NCI-H748 (cell line): ENCODE measurements around the gene BIK.
"Not testable (repeated sequence)": the region's sequence is repeated elsewhere in the genome, so short reads cannot be mapped to it uniquely, and the experiment has no call there.

Source experiments
- DNase-seq: peaks from one replicate; lab custom pipeline; 2025; ENCODE audit not compliant: unreplicated experiment; lab: John Stamatoyannopoulos, UW

Gene BIK

DNA sequence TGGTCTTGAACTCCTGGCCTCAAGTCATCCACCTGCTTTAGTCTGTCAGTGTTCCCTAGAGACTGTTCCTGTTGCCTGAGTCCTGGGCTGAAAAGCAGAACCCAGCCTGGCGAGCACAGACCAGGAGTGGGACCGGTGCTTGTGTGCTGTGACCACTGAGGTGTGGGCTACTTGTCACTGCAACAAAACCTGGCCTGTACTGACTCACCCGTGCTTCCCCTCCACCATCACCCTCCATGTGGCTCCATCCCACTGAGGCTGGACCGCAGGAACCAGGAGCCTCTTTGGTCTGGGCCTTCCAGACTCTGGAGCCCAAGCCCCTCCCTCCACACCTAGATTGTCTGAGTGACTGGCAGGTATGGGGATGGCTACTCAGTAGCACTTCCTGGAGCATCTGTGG is 24.0 kb downstream of the BIK start:
- DNase-seq = no peak

DNA sequence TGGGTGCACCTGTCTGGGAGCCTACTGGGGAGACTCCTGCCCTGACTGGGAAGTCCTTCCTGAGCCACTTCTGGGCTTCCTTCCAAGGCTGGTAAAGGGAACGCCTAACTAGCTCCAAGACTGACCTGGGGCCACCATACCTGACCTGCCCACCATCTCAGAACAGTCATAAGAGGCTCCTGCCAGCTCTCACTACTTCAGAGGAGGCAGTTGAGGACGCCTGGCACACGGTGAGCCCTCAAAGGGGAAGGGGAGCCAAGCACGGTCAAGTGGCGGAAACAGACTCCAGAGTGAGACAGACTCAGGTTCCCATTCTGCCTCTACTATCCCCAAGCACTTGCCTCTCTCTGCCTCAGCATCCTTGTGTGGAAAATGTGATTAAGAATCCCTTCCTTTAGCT is 25.0 kb downstream of the BIK start:
- DNase-seq = no peak

DNA sequence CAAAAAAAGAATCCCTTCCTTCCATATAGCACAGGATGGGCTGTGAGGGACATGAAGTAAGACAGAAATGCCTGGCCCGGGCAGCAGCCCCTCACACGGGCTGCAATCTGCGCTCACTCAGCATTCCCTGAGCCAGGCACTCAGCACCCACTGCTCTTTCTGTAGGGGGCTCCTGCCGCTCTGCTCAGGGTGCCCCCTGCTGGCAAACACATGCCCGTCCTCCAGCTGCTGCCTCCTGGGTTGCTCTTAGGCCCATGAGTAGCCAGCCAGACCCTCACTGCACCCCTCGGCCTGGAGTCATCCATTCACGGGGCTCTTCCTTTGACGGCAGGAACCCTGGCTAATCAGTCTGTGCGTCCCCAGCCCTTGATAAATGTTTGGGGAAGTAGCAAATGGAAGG is 25.7 kb downstream of the BIK start:
- peak; percentile 22 for DNase-seq

DNA sequence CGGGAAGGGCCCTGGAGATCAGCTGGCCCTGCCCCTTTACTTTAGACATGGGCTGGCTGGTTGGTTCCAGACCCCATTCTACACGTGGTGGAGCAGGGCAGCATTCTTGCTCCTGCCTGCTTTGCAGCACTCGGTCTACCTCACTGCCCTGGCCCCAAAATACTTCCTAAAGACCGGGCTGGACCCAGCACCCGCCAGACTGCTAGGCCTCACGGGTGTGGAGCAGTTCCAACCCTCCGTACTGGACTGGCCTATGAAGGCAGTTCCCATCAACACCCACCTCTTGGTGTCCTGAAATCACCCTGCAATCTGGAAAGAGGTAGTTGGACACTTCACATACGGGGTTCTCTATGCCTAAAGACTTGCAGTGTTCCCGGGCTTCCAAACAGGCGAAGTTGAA is 26.3 kb downstream of the BIK start:
- DNase-seq = no peak

DNA sequence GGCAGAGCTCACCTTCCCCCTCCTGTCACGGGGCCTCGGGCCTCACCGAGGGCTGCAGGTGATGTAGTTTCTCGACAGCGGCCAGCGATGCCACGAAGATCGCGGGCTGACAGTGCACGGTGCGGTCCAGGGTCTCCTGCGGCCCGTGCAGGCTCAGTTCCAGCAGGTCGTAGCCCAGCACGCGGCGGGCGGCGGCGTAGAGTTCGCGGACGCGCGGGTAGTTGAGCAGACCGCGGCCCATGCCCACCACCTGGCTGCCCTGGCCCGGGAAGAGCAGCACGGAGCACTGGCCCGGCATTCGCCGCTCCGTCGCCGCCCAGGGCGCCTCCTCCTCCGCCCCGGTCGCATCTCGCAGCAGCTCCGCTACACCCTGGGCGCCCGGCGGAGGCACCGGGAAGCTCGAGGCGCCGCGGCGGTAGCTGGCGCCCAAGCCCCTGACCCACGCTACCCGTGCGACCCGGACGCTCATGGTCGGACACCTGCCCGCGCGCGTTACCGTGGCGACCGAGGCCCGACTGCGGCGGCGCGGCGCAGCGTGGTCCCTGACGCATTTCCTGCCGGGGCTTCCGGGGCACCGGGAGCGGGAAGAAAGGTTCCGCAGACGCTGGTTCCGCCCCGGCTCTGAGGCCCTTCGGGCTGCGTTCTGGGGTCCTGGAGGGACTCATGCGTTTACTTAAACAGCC is 32.5 kb downstream of the BIK start, which contains the start of gene MCAT:
Gene MCAT (minus strand): TSS at position 519 of the 683 bp plus-strand sequence. CDS start 50 bp downstream, at position 469.
- DNase-seq = peak; percentile 91

DNA sequence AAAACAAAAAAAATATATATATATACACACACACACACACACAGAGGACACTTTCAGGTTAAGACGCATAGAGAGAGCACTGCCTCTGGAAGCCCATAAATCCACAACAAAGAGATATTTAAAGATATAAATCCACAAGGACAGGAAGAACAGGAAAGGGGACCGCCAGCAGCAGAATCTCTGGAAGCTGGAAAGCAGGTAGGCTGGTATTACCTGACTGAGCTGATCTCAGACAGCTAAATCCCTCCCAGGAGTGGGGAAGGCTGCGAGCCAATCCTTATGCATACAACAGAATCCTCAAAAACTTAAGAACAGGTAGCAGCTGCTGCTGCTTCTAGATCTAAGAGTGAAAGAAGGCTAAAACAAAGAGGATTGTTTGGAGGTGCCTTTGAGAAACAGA is 34.4 kb downstream of the BIK start:
- no peak for DNase-seq

DNA sequence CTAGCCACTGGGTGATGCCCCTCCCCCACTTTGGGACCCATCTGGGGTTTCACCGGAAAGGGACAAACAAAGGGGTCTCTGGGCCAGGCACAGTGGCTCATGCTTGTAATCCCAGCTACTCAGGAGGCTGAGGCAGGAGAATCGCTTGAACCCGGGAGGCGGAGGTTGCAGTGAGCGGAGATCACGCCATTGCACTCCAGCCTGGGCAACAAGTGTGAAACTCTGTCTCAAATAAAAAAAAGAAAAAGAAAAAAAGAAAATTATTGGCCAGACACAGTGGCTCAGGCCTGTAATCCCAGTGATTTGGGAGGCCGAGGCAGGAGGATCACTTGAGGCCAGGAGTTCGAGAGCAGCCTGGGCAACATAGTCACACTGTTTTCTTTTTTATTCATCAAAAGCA is 34.8 kb downstream of the BIK start:
- not testable (repeated sequence) for DNase-seq

DNA sequence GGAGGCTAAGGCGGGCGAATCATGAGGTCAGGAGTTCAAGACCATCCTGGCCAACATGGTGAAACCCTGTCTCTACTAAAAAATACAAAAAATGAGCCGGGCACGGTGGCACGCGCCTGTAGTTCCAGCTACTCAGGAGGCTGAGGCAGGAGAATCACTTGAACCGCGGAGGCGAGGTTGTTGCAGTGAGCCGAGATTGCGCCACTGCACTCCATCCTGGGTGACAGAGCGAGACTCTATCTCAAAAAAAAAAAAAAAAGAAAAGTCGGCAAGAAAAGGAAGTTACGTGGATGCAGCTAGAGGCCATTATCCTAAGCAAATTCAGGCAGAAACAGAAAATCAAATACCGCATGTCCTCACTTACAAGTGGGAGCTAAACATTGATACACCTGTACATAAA is 35.8 kb downstream of the BIK start:
- DNase-seq = not testable (repeated sequence)

DNA sequence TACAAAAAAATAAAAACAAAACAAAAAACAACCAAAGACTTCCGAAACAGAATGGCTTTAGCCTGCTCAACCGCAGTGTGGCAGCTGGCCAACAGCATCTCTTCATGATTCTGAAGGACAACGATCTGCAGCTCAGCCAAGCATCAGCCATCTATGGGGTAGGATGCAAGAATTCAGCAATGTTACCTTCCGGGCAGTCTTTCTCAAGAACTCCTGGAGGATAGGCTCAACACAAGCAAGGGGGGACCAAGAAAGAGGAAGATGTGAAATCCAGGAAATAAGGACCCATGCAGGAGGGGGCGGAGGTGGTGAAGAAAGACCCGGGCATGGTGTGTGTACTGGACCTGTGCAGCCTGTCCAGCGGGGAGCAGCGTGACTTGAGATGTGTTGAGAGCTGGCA is 37.3 kb downstream of the BIK start:
- no peak for DNase-seq

DNA sequence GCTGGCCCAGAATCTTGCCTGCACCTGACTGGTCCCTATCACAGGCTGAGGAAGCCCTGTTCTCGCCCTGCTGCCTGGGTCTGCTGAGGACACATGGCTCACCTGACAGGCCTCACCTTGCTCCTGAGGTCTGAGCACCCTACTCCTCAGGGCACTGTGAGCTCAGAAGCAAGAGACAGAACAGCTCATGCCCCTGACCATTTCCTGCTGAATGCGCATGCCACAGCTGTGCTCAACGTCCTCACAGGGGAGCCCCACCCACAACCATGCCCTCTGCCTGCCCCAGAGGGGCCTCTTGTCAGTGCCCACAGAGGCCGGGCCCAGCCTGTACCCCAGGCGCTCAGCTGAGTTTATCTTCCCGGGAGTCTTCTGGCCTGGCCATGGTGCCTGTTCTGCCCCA is 38.0 kb downstream of the BIK start:
- no peak for DNase-seq

DNA sequence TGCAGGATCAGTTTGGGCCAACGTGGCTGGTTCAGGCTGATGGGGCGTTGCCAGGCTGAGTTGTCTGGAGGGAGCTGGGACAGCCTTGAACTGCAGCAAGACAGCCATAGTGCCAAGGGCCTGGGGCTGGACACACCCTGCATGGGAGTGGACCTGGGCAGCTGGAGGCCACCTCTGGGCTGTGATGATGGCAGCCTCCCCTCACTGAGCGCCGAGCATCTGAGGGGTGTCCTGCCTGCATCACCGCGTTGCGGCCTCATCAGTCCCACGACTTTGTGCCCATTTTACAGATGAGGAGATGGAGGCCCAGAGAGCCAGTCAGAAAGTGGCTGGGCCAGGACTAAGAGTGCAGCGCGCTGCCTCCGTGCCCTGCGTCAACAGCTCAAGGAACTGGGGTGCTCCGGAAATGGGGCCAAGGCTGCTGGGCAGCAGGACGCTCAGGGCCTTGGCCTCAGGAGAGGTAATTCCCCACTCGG is 40.2 kb downstream of the BIK start:
- no peak for DNase-seq

DNA sequence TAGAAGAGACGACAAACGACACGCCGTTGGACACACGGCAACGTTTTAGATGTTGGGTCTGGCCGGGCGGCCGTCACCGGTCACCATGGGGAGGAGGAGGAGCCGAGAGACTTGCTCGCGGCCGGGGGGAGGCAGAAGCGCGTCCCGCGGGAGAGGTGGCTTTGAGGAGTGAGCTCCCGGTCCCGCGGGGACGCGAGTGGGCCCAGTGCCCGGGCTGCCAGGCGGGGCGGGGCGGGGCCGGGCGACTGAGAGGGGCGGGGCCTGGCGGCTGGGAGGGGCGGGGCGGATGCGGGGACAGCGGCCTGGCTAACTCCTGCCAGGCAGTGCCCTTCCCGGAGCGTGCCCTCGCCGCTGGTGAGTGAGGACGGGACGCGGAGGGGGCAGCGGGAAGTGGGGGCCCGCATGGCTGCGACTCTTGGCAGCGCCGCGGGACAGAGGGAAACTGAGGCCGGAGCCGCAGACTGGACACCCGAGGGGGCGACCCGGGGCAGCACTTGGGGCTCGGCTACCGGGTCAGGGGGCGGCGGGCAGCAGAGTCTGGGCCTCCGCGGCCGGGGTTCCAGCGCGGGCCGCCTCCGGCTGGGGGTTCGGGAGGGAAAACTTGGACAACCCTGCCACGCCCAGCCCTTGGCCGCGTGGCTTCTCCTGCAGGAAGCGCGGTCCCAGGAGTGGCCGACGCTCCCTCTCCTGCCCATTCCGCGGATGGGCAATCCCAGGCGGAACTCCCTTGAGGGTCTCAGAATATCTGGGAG is 40.9 kb downstream of the BIK start, which contains the start of gene TSPO:
Gene TSPO (plus strand): TSS at position 309 of the 752 bp plus-strand sequence. CDS start 7,680 bp downstream, outside the sequence.
- DNase-seq = peak; percentile 28

DNA sequence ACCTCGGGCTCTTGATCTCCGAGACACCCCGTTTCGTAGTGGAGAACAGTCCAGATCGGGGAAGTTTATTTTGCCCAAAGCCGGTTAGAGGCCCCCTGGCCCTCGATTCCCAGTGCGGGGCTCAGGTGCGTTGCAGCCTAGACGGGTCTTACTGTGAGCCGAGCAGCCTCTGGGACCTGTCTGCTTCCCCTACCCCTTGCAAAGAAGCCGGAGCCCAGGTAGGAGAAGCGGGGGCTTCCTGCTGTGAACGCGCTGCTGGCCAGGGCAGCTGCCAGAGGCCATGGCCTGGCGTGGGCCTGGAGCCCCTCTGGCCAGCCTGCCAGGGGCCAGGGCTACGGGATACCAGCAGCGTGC is 41.4 kb downstream of the BIK start:
- DNase-seq = no peak

DNA sequence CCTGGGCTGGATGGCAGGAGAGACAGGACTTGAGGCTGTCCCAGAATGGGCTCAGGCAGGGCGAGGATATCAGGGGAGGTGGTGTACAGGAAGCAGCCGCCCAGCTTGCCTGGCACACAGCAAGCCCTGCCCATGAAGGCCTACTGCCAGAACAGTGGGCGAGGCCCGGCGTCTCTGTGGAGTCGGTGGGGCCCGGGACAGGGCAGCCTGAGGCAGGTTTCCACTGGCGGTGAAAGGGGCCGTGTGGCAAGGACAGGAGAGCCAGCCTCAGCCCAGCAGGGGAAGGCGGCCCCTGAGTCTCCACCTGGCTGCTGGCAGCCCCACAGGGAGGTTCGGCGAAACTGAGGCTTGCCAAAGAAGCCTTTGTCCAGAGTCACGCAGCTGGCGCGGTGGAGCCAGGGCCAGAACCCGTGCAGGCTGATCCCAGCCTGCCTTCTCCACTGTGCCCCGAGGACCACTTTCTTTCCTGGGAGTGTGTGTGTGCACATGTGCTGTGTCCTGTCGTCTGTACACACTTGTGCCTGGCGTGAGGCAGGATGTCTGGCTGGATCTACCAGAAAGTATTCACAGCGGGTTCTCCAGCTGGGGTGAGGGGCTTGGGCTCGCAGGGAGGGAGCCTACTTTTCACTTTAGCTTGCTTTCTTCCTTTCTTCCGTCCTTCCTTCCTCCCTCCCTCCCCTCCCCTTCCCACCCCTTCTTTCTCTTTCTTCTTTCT is 42.0 kb downstream of the BIK start:
- no peak for DNase-seq

DNA sequence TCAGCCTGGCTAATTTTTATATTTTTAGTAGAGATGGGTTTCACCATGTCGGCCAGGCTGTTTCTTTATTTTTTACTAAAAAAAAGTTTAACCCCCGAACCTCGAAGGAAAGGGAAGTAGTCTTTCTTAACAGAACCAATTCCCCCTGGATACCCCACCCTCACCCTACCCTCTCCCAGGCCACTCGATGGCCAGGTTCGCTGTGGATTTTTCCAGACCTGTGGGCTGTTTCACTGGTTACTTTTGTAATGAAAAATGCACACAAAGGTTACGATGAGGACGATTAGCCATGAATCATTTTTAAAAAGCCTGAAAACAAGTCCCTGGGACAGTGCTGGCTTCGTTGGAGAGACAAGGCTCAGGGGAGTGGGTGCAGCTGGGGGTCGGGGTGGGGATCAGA is 43.3 kb downstream of the BIK start:
- DNase-seq = no peak

DNA sequence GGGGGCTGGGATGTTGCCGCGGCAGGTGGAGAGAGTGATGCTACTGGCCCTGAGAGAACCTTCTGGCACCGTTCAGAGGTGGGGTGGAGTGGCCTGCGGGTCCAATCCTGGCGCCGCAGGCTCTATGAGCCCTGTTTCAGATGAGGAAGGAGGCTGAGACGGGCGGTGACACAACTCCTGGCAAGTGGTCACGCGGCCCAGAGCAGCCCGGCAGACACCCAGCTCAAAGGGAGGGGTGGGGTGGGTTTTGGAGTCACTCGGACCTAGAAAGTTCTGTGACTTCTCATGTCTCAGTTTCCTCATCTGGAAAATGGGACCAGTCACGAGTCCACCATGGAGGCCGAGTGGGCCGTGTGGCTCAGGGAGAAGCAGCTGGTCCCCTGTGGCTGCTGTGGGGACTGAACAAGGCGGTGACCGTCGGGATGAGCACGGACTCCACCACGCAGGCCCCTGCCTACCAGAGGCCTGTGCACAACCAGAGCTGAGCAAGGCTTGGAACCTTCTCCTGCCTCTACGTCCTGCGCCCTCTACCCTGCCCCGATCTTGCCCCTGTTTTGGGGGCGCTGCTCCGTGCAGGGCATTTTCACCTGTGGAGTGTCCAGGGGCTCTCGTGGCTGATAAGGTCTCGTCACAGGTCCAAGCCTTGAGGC is 44.5 kb downstream of the BIK start:
- DNase-seq = no peak

DNA sequence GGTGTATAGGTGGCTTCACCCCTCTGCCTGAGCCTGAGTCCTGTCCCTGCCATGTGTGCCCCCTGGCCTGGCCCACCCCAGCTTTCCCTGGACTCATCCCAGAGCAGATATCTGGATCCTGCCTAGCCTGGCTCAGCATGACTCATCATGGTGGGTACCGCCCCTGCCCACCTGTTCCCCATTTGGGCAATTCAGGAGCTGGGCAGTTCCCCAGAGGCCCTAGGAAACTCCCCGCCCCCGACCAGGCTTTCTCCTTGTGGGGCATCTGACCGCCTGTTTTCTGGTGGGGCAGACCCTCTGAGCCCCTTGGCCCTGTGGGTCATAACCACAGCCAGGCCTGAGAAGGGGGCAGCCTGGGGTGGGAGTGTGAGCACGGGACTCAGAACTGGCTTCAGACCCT is 45.2 kb downstream of the BIK start:
- DNase-seq = no peak

DNA sequence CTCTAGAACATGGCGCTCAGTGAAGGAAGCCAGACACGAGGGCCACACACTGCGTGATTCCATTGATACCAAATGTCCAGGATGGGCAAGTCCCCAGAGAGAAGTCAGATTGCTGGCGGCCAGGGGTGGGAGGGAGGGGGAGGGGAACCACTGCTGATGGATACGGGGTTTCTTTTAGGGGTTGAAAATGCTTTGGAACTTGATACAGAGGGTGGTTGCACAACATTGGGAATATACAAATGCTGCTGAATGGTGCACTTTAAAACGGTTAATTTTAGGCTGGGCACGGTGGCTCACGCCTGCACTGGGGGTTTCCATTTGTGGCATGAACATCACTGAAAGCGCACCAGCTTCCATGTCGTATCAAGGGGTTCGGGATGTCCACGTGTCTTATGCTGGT is 45.9 kb downstream of the BIK start:
- no peak for DNase-seq

DNA sequence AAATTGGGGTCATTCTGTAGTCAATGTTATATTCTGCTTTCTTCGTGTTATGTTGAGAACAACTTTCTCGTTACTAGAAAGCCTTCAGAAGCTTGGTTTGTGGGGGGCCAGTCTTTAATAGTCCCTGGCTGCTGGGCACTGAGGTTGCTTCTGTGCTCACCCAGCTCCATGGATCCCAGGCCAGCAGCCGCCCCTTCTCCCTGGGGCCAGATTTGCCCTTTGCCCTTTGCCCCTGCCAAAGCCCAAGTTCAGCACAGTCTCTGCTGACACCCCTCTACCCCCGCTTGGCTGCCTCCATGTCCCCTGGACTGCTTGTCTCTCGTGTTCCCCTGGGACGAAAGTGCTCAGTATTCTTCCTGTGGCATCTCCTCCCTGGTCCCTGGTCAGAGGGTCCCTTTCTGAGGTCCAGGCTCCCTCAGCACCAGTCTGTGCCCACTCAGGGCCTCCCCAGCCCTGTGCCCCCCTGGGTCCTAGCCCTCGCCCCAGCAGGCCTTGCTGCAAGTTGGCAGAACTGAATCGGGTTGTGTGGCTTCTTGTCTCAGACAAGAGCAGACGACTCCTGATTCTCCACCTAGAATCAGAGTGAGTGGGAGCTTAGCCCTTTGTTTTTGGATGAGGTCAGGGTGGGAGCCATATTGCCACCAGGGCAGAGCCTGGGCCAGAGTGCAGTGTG is 47.5 kb downstream of the BIK start:
- DNase-seq = no peak

DNA sequence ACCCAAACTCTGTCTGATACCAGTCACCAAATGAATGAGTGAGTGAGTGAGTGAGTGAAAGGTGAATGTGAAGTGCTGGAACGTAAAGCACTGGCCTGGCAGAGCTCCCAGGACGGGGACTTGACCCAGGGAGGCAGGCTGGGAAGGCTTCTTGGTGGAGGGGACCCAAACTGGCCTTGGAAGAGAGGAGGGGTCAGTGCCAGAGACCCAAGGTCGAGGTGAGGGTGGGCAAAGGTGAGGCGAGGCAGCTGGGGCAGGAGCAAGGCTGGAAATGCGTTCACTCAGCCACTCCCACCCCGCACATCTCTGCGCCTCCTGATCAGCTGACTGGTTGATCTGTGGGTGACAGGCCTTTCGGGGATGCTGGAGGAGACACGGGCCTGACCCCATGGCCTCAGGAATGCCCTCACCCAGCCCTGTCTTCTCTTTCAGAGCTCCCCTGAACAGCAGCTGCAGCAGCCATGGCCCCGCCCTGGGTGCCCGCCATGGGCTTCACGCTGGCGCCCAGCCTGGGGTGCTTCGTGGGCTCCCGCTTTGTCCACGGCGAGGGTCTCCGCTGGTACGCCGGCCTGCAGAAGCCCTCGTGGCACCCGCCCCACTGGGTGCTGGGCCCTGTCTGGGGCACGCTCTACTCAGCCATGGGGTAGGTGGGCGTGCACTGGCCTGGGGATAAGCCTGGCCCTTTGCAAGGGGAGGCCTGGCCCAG is 48.4 kb downstream of the BIK start:
- DNase-seq = no peak
